HG02610 (cell line): ENCODE results near the gene FAM133A.

Source experiments
- ATAC-seq: cut with Tn5 transposase; IDR thresholded peaks from one replicate; pipeline ENCODE4 v1.9.1; 2021; ENCODE audit warnings: mild to moderate bottlenecking, moderate library complexity; ENCODE audit not compliant: unreplicated experiment

The FAM133A gene

GRCh38 chrX:93673869-93674271 is at the start of gene FAM133A:
FAM133A (plus strand) TSS chrX:93674206; CDS start chrX:93709420, 35,214 bp downstream.
- no peak for ATAC-seq

- ATAC-seq = no peak
These were observed 36.4 kb upstream of the FAM133A start for GRCh38 chrX:93637591-93637990.

- no peak for ATAC-seq
These were observed 24.6 kb upstream of the FAM133A start for GRCh38 chrX:93649381-93649780.

GRCh38 chrX:93660575-93660974 is 13.4 kb upstream of the FAM133A start:
- ATAC-seq = no peak

GRCh38 chrX:93673056-93673868 is 744 bp upstream of the FAM133A start, which contains the start of gene NAP1L3:
NAP1L3 (minus strand) TSS chrX:93673578; CDS start chrX:93673304, 274 bp downstream.
- peak; percentile 87 for ATAC-seq

GRCh38 chrX:93695981-93696380 is 22.0 kb downstream of the FAM133A start:
- ATAC-seq = no peak

- ATAC-seq = no peak
These were observed 29.7 kb downstream of the FAM133A start for GRCh38 chrX:93703701-93704100.

- no peak for ATAC-seq
These were observed 37.1 kb downstream of the FAM133A start for GRCh38 chrX:93711076-93711475.

- no peak for ATAC-seq
These were observed 67.8 kb downstream of the FAM133A start for GRCh38 chrX:93741811-93742210.

- no peak for ATAC-seq
These were observed 86.2 kb downstream of the FAM133A start for GRCh38 chrX:93760163-93760562.
